Forelimb muscle (tissue), 1 donor: ENCODE results near the gene RASEF. TPM values are rescaled to one million over a fixed set of nuclear protein-coding genes. Genes with fewer than 3 reads are reported as not detected.
"Not testable (repeated sequence)": the region's sequence is repeated elsewhere in the genome, so short reads cannot be mapped to it uniquely, and the experiment has no call there.

Experiments used
- DNase-seq: peaks from one replicate; pipeline ENCODE4 v3.0.0-alpha.2; 2013; ENCODE audit warnings: low read depth
- polyA plus RNA-seq: library from polyadenylated mRNA; unstranded; fragments of 120-200 nt; gene quantifications from one replicate; pipeline ENCODE4 v1.2.1, GENCODE V29; 2013; ENCODE audit not compliant: insufficient read length

RASEF gene
- polyA plus RNA-seq, 1 donor, result 0.43 TPM

DNA sequence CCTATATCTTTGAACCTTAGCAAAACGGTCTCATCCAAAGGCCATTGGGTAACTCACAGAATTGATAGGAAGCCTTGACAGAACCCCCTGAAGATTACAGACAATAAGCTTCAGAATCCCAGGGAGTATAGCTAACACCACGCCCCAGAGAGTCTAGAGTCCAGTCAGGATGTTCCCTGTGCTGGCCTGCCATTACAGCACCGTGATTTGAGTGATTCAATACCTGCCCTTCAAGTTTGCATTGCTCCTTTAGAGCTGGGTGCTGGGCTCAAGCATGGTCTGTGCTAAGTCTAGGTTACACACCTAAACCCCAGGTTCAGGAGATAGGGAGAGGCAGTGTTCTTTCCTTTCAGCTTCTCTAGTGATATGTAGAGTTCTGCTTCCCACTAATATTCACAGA lies 90.5 kb downstream of the RASEF start:
- DNase-seq, result no peak

DNA sequence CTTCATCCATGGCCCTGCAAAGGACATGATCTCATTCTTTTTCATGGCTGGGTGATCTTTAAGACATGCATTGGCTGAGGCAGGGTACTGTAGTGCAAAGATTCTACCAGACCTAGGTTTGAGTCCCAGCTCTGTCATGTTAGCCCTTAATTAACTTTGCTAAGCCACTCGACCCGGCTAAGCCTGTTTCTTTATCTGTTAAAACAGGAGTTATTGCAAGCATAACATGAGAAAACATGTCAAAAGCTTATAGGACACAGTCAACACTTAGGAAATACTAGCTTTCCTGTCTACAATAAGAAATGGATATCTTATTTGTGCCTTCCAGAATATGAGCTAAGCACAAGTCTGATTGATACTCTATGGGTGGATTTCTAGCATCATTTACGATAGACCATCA lies 92.6 kb downstream of the RASEF start:
- DNase-seq, result no peak

DNA sequence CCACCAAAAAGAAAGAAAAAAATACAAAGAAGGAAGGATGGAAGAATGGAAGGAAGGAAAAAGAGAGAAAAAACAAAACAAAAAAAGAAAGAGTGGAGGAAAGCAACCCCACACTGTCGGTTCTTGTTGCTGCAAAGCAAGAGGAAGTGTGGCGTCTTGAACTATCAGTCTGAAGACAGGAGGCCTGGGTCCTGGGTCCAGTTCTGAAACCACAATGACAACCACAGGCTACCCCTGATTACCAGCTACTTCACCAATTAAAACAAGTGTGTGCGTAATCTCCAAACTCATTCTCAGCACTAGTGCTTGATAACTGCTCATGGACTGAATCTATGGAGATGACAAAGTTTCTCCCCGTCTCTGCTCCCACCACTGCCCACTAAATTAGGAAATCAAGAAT lies 93.7 kb downstream of the RASEF start:
- no peak for DNase-seq

DNA sequence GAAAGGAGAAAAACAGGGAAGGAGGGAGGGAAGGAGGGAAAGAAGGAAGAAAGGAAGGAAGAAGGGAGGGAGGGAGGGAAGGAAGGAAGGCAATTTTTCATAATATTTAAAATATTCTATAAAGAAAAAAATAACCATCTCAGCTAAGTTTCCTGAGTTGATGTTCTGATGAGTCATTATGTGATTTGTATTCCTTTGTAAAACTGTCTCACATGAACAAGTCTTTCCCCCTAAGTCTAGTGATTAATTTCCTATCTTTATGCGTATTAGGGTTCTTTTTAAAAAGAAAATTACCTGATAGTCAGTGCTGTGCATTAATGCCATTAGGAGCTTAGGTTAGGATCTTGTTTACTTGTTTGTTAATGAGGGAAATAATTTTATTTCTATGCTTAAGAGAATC lies 94.1 kb downstream of the RASEF start:
- no peak for DNase-seq

DNA sequence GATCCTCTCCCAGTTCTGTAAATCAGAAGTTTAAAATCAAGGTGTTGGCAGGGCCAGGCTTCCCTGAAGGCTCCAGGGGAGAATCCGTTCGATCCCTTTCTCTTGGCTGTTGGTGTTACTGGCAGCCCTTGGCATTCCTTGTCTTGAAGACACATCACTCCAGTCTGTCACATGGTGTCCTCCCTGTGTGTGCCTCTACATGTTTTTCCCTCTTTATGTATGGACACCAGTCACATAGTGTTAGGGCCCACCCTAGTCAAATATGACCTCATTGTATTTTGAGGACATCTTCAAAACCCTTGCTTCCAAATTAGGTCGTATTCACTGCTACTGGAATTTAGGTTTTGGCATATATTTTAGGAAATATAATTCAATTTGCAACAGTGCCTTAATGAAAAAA lies 94.6 kb downstream of the RASEF start:
- DNase-seq, result no peak

DNA sequence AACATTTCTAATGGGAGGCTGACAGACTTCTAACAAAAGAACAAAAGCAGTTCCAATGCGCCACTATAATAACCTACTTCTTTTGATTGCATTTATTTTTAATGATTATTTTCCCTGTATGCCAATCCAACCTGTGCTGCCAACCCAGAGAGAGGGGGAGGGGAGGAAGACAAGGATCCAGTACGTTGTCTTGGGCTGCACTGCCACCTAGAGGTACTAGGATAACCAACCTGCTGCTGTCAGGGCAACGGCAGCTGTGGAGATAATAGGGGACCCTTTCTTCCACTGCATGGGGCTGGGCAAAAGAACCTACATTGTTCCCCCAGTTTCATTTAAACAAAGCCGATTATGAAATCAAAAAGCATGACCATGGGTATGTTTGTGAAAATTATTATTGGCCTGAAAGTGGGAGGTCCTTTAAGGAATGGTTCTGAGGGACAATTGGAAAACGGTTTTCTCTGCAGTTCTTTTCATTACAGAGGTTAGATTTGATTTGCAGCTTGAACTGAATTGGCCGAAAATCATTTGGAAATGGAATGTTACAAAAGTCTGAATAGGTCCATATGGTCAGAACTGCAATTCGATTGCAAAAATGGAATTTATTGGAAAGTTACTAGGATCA lies 101.3 kb downstream of the RASEF start:
- DNase-seq, result peak; percentile 34

DNA sequence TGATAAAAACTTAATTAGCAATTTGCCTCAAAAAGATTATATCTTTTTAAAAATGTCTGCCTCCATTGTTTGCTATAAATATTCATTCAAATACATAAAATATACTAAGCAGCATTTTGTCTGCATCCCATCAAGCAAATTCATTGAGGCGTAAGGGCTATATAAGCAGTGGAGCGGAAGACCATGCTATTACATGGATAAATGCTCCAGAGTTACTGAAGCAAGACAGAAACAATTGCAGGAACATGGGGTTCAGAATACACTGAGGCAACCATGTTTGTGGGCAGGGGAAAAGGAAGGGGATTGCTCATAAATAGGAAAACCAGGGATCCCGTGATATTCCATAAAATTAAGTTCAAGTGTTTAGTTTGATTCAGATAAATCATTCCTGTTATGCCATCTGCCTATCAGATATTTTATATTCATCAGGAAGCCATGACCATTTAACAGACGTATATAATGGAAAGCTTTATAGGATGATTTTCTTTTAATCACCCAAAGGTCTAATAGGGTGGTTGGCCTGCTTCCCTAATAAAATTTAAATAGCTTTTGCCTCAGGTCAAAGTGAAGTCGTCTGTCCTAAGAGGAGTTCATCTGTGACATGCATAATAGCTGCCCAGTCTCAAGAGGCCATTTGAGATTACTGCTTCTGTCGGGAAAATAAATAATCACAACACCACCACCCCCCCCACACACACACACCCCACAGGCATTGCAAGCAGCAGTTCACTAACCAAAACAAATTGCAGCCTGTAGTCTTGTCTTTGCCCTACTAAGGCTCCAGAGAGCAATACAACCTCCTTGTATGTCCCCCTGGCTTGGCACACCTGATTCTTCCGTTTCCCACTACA lies 105.2 kb downstream of the RASEF start:
- no peak for DNase-seq

DNA sequence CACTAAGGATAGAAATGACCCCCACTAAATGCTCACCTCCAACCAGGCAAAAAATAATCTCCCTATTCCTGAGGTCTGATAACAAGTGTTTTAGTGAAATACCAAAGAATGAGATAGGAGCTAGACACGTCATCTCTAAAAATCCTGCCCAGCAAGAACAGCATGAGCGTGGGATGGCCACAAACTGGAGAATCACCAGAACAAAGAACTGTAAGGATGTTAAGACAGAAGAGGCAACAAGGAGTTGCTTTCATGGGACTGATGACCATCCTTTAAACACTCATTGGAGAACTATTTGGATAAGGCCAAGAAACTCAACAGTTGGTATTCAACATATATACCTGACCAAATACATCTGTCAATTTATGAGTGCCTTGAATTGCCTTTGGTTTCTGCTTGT lies 113.7 kb downstream of the RASEF start:
- DNase-seq, result no peak

DNA sequence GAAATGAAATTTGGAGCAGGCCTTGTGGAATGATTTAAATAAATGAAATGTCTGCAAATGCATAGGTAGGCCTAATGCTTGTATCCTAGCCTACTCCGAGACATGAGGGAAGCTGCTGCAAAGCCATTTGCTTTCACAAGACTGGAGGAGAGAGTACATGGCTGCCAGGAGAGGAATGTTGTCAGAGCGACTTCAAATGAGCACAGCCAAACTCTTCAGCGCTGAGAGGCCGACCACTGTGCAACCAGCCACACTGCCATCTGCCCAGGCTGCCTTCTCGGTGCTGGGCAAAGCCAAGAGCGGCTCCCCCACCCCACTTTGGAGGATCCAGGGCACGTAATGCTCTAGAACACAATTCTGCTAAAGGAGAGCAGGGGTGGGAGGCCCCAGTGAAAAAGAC lies 122.6 kb downstream of the RASEF start:
- DNase-seq, result no peak

DNA sequence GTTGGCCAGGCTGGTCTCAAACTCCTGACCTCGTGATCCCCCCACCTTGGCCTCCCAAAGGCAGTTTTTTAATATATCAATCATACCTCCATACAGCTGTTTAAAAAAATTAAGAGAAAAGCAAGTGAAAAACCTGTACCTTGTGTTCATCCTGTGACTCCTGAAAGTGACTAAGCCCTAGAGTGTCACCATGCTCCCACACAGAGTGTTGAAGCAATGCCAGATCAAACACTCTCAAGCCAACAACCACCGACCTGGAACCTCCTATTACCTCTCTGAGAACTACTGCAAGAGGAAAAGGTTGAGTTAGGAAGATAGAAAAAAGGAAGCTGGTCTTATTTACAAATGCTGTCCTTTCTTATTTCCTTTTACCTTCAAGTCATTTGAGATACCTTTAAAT lies 123.5 kb downstream of the RASEF start:
- no peak for DNase-seq

DNA sequence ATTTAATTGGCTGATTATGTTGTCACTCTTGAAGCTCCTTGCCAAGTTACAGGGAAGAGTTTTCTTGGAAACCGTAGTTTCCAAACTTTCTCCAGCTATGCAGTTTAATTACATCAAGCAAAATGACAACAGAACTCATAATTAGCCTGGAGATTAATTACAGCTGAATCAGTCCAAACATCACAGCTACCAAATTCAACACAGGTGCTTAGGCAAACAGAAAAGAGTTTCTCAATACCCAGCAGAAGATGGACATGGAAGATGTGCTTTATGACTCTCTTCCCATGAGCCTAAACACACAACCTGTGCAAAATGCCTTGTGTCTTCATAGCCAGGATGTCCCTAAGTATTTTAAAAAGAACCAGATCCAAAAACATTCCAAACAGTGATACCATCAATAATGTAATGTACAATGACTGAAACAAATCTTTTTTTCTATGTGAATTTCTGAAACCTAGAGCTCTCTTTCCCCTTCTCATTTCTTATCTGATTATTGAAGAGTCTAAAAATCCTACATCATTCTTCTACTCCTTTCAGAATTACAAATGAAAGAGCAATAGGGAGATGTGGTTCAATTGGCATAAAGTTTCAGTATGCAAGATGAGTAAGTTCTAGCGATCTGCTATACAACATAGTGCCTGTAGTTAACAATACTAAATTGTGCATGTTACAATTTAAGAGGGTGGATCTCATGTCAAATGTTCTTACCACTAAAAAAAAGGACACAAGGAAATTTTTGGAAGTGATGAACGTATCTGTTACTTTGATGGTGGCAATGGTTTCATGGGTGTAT lies 124.3 kb downstream of the RASEF start:
- DNase-seq, result no peak

DNA sequence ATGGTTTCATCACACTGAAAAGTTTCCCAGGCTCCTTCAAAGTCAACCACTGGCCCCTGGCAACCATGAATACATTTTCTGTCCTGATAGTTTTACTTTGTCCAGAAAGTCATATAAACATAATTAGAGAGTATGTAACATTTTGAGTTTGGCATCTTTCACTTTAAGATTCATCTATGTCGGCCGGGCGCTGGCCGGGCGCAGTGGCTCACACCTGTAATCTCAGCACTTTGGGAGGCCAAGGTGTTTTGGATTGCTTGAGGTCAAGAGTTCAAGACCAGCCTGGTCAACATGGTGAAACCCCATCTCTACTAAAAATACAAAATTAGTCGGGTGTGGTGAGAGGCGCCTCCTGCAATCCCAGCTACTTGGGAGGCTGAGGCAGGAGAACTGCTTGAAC lies 126.4 kb downstream of the RASEF start:
- DNase-seq, result not testable (repeated sequence)

DNA sequence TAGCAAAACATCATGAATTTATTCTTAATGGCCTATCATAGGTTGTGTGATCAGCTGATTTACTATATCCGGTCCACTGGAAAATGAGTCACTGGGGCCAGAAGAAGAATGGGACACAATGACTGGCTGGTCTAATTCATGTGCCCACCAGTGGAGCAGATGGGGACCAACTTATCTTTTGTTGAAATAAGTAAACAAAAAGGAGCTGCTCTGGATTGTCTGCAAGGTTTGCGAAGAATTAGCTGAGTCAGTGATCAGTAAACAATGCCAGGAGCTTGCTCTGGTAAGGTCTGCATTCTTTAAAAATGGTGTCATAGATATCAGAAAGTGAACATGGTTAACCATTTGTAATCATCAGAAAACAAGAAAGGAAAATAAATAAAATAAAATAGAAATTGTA lies 128.0 kb downstream of the RASEF start:
- no peak for DNase-seq

DNA sequence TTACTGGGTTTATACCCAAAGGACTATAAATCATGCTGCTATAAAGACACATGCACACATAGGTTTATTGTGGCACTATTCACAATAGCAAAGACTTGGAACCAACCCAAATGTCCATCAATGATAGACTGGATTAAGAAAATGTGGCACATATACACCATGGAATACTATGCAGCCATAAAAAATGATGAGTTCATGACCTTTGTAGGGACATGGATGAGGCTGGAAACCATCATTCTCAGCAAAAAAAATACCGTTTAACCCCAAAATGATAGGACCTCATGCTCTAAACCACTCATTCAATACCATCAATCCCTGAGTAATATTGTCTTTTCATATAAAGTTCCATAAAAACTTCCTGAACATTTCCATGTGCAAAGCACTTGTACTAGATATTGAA lies 128.9 kb downstream of the RASEF start:
- not testable (repeated sequence) for DNase-seq

DNA sequence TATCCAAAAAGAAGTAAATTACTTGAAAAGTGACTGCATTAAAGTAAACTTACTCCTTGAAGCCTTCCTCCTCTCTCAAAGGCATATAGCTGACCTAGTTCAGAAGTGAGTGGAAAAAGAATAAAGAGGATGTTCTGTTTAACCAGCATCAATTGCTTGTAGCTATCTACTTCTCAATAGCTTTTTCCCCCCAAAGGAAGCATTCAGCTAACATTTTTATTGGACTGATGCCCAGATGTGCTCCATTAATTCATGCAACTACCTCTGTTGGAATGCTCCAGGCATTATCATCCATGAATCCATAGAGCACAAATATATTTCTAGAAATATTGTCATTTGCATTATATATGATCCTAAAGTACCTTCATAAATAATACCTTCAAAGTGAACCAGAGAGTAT lies 132.8 kb downstream of the RASEF start:
- DNase-seq, result no peak
